Prostate gland (tissue), 2 donors: ENCODE data around the gene SLC10A7. TPM values are rescaled to one million over a fixed set of nuclear protein-coding genes. Genes with fewer than 3 reads are reported as not detected.

Experiments used
- DNase-seq: peaks from one replicate; pipeline ENCODE4 v3.0.0-alpha.2; 2019; ENCODE audit warnings: low spot score
- H3K27ac ChIP-seq, 2 donors: fragments of 200-600 bp; sonication (generic); 2 replicates each; pipeline ENCODE4 v1.5.1; 2017 to 2019
- H3K27me3 ChIP-seq: fragments of 200-600 bp; sonication (generic); replicated peaks from 2 replicates; pipeline ENCODE4 v1.5.1; 2019; ENCODE audit not compliant: insufficient read depth
- H3K36me3 ChIP-seq, 2 donors: fragments of 200-600 bp; sonication (generic); 1 replicate in 1 of 2; 2 replicates in 1 of 2; pipeline versions ENCODE4 v1.5.1 to v1.8.1; 2017 to 2019
- H3K4me1 ChIP-seq: fragments of 200-600 bp; sonication (generic); replicated peaks from 2 replicates; pipeline ENCODE4 v1.5.1; 2019
- H3K4me3 ChIP-seq, 2 donors: fragments of 200-600 bp; sonication (generic); 2 replicates each; pipeline ENCODE4 v1.5.1; 2017 to 2019
- H3K9me3 ChIP-seq: fragments of 200-600 bp; sonication (generic); 2 replicates; pipeline ENCODE4 v1.5.1; 2017
- POLR2A ChIP-seq: fragments of 450-650 bp; IDR thresholded peaks from one replicate; pipeline ENCODE4 v1.6.1; 2016; ENCODE audit warnings: antibody characterized with exemption, mild to moderate bottlenecking
- POLR2AphosphoS5 ChIP-seq: sonication (generic); formaldehyde crosslinking; IDR thresholded peaks from one replicate; pipeline ENCODE4 v1.6.1; 2017; ENCODE audit warnings: antibody characterized with exemption
- WGBS: methylation state at CpG from one replicate; pipeline ENCODE4 v1.1.5; 2018; 5-methylcytosine and 5-hydroxymethylcytosine counted together
- intact Hi-C: fragments of 100-400 bp; cut with DNase I; formaldehyde crosslinking; loops from one replicate; pipeline ENCODE4 v1.14.2; 2022
- total RNA-seq, 2 donors: library from RNA; depleted of rRNA; stranded (reverse); fragments of >200 nt; gene quantifications; one replicate each; pipeline ENCODE4 v1.1.0, GENCODE V29; 2016
- TF ChIP-seq, protein P1 (sequence below), 4 experiments: fragments of 200-600 bp in 2 of 4; fragments of 450-650 bp in 2 of 4; sonication (generic) in 2 of 4; IDR thresholded peaks; 1 replicate in 3 of 4; 2 replicates in 1 of 4; pipeline ENCODE4 v1.5.1; 2016 to 2019; ENCODE audit warnings: antibody characterized with exemption in 4 of 4, mild to moderate bottlenecking in 2 of 4, moderate library complexity in 2 of 4

Gene SLC10A7
- total RNA-seq, 2 donors from 2014 or later = 9.9 to 11.2 TPM

- Histone ChIP-seq H3K36me3 (no peaks in the 10 kb centered on the region), H3K4me1 (no peaks in the 10 kb centered on the region), H3K27me3 (no peaks in the 10 kb centered on the region), H3K4me3 (no peak overlapping the region), H3K9me3 (no peaks in the 10 kb centered on the region), H3K27ac (no peak overlapping the region)
- TF ChIP-seq POLR2AphosphoS5 (no peak), POLR2A (no peak)
- 62% methylated on average over 3 of the region's 3 CpGs for WGBS
- intact Hi-C loops = no loop called here
- DNase-seq = no peak
These were observed 33.1 kb downstream of the SLC10A7 start for GRCh38 chr4:146488495-146489174.

- intact Hi-C loops = no loop called here
- Histone ChIP-seq H3K36me3 (no peaks in the 10 kb centered on the region), H3K27ac (no peak overlapping the region), H3K27me3 (no peaks in the 10 kb centered on the region), H3K9me3 (no peaks in the 10 kb centered on the region), H3K4me1 (no peaks in the 10 kb centered on the region), H3K4me3 (no peak overlapping the region)
- TF ChIP-seq POLR2A (no peak), POLR2AphosphoS5 (no peak)
- TF ChIP-seq, protein P1, sequence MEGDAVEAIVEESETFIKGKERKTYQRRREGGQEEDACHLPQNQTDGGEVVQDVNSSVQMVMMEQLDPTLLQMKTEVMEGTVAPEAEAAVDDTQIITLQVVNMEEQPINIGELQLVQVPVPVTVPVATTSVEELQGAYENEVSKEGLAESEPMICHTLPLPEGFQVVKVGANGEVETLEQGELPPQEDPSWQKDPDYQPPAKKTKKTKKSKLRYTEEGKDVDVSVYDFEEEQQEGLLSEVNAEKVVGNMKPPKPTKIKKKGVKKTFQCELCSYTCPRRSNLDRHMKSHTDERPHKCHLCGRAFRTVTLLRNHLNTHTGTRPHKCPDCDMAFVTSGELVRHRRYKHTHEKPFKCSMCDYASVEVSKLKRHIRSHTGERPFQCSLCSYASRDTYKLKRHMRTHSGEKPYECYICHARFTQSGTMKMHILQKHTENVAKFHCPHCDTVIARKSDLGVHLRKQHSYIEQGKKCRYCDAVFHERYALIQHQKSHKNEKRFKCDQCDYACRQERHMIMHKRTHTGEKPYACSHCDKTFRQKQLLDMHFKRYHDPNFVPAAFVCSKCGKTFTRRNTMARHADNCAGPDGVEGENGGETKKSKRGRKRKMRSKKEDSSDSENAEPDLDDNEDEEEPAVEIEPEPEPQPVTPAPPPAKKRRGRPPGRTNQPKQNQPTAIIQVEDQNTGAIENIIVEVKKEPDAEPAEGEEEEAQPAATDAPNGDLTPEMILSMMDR (IDR thresholded peaks at IDR 0.05) = no peak
- no peak for DNase-seq
- WGBS = 92% methylated on average over 1 of the region's 1 CpG
These were observed 35.2 kb downstream of the SLC10A7 start for GRCh38 chr4:146486565-146486964.

DNA sequence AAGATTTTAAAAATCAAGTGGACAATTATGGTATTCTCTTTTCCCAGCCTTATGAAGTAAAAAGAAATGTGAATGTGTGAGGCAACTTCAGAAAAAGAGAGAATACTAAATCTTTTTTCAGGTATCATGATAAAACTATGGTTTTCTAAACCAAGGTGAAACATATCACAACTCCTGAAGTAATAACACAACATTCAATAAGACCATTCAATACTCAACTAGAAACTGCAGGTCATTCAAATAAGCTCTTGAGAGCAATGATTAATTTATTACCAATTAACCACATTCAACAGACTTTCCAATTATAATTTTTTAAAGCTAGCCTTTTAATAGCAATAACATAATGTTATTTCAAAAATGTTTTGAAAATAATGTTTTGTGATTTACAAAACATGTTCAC is 35.8 kb downstream of the SLC10A7 start:
- TF ChIP-seq, protein P1 (IDR thresholded peaks at IDR 0.05) = no peak
- TF ChIP-seq POLR2A (no peak), POLR2AphosphoS5 (no peak)
- DNase-seq = no peak
- Histone ChIP-seq H3K27ac (no peak overlapping the region), H3K27me3 (no peaks in the 10 kb centered on the region), H3K9me3 (no peaks in the 10 kb centered on the region), H3K4me3 (no peak overlapping the region), H3K4me1 (no peaks in the 10 kb centered on the region), H3K36me3 (no peaks in the 10 kb centered on the region)
- intact Hi-C loops = no loop called here

- Histone ChIP-seq H3K27me3 (no peaks in the 10 kb centered on the region), H3K4me1 (no peaks in the 10 kb centered on the region), H3K36me3 (no peaks in the 10 kb centered on the region), H3K27ac (no peak overlapping the region), H3K9me3 (no peaks in the 10 kb centered on the region), H3K4me3 (no peak overlapping the region)
- intact Hi-C loops = no loop called here
- WGBS = 96% methylated on average over 1 of the region's 1 CpG
- TF ChIP-seq, protein P1 (IDR thresholded peaks at IDR 0.05) = no peak
- TF ChIP-seq POLR2A (no peak), POLR2AphosphoS5 (no peak)
- DNase-seq = no peak
These were observed 39.0 kb downstream of the SLC10A7 start for GRCh38 chr4:146482788-146483187.

DNA sequence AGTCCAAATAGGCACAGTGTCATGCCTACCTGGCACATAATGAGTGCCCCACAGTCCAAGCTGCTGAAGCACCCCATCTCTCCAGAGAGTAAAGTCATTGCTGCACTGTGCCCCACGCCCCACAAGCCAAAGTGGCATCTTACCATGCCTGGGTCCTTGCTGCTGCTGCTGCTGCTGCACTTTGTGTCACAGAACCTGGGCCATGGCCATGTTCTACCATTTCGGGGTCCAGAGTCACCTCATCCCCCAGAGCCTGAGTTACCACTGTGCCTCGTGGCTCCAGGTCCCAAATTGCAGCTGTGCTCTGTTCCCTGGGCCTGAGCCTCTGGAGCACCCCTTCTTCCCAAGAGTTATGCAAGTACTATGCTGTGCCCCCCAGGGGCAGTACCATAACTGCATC is 40.5 kb downstream of the SLC10A7 start:
- WGBS = 97% methylated on average over 3 of the region's 3 CpGs
- no peak overlapping the region for H3K4me3 ChIP-seq
- H3K36me3 ChIP-seq = no peaks in the 10 kb centered on the region
- H3K27ac ChIP-seq = no peak overlapping the region
- no peaks in the 10 kb centered on the region for H3K27me3 ChIP-seq
- H3K9me3 ChIP-seq = no peaks in the 10 kb centered on the region
- no peak for DNase-seq
- no peak for TF ChIP-seq POLR2AphosphoS5
- TF ChIP-seq, protein P1 (IDR thresholded peaks at IDR 0.05) = no peak
- no peak for TF ChIP-seq POLR2A
- no peaks in the 10 kb centered on the region for H3K4me1 ChIP-seq
- intact Hi-C loops = no loop called here
